Hepatocyte (in vitro differentiated cells): ENCODE results near the gene CD52. TPM values are rescaled to one million over a fixed set of nuclear protein-coding genes. Genes with fewer than 3 reads are reported as not detected.

Source experiments
- DNase-seq: peaks from one replicate; pipeline ENCODE4 v3.0.0-alpha.2; 2016; ENCODE audit warnings: low spot score
- H2AFZ ChIP-seq: fragments of 200-600 bp; sonication (generic); 2 replicates; pipeline ENCODE4 v1.6.0; 2016; ENCODE audit warnings: antibody characterized with exemption, mild to moderate bottlenecking
- H3K27ac ChIP-seq: fragments of 200-600 bp; sonication (generic); 2 replicates; pipeline ENCODE4 v1.5.1; 2016; ENCODE audit warnings: mild to moderate bottlenecking
- H3K27me3 ChIP-seq: fragments of 200-600 bp; sonication (generic); 2 replicates; pipeline ENCODE4 v1.6.1; 2016
- H3K36me3 ChIP-seq: fragments of 200-600 bp; sonication (generic); replicated peaks from 2 replicates; pipeline ENCODE4 v1.5.1; 2016; ENCODE audit warnings: low read depth; ENCODE audit not compliant: insufficient read depth
- H3K4me1 ChIP-seq: fragments of 200-600 bp; sonication (generic); 2 replicates; pipeline ENCODE4 v1.5.1; 2016; ENCODE audit warnings: mild to moderate bottlenecking, moderate library complexity; ENCODE audit not compliant: insufficient read depth
- H3K4me2 ChIP-seq: fragments of 200-600 bp; sonication (generic); 2 replicates; pipeline ENCODE4 v1.6.0; 2016
- H3K4me3 ChIP-seq: fragments of 200-600 bp; sonication (generic); 2 replicates; pipeline ENCODE4 v1.5.1; 2016; ENCODE audit warnings: mild to moderate bottlenecking
- H3K79me2 ChIP-seq: fragments of 200-600 bp; sonication (generic); 2 replicates; pipeline ENCODE4 v1.6.0; 2017; ENCODE audit warnings: mild to moderate bottlenecking
- H3K9me2 ChIP-seq: fragments of 200-600 bp; sonication (generic); replicated peaks from 2 replicates; pipeline ENCODE4 v1.6.0; 2017; ENCODE audit warnings: mild to moderate bottlenecking; ENCODE audit not compliant: insufficient read depth
- H3K9me3 ChIP-seq: fragments of 200-600 bp; sonication (generic); 2 replicates; pipeline ENCODE4 v1.5.1; 2016; ENCODE audit warnings: low read depth, mild to moderate bottlenecking
- H4K20me1 ChIP-seq: fragments of 200-600 bp; sonication (generic); 2 replicates; pipeline ENCODE4 v1.6.0; 2016; ENCODE audit warnings: mild to moderate bottlenecking; ENCODE audit not compliant: insufficient read depth, poor library complexity, severe bottlenecking
- CTCF ChIP-seq: fragments of 200-600 bp; sonication (generic); IDR thresholded peaks from 2 replicates; pipeline ENCODE4 v1.5.1; 2016; ENCODE audit warnings: antibody characterized with exemption, mild to moderate bottlenecking; ENCODE audit not compliant: poor library complexity
- EZH2 ChIP-seq: fragments of 200-600 bp; sonication (generic); IDR thresholded peaks from 2 replicates; pipeline ENCODE4 v1.6.1; 2016; ENCODE audit warnings: antibody characterized with exemption, mild to moderate bottlenecking, borderline replicate concordance
- EZH2phosphoT487 ChIP-seq: fragments of 200-600 bp; sonication (generic); IDR thresholded peaks from one replicate; pipeline ENCODE4 v1.6.1; 2018; ENCODE audit warnings: antibody characterized with exemption, mild to moderate bottlenecking, low read depth, moderate library complexity; ENCODE audit not compliant: unreplicated experiment, severe bottlenecking
- WGBS: methylation state at CpG from one replicate; pipeline ENCODE4 v1.1.6; 2016; ENCODE audit warnings: low lambda C conversion rate; ENCODE audit errors: missing lambda C conversion rate; 5-methylcytosine and 5-hydroxymethylcytosine counted together
- polyA plus RNA-seq: library from polyadenylated mRNA; unstranded; fragments of >200 nt; fragmentation: Nextera tagmentation; extraction: Ambion mirVana; gene quantifications from 2 replicates; pipeline ENCODE4 v1.2.1, GENCODE V29; 2016
- total RNA-seq: library from RNA; depleted of rRNA; stranded (reverse); fragments of >200 nt; gene quantifications from 2 replicates; pipeline ENCODE4 v1.2.3, GENCODE V29; 2014

The CD52 gene
- total and polyA plus RNA-seq, 2 experiments from 2014 or later: 3.9 to 8.1 TPM

GRCh38 chr1:26287811-26288210 is 29.9 kb upstream of the CD52 start:
- TF ChIP-seq CTCF (no peak), EZH2 (no peak), EZH2phosphoT487 (no peak)
- H4K20me1 ChIP-seq: no peaks in the 10 kb centered on the region
- no peak for DNase-seq
- H3K27ac ChIP-seq: no peak overlapping the region
- H3K36me3 ChIP-seq: no peaks in the 10 kb centered on the region
- H3K4me3 ChIP-seq: no peak overlapping the region
- peaks cover 8% of the 10 kb centered on the region for H3K4me1 ChIP-seq
- no peaks in the 10 kb centered on the region for H3K27me3 ChIP-seq
- no peaks in the 10 kb centered on the region for H3K9me3 ChIP-seq
- WGBS: 95% methylated on average over 5 of the region's 5 CpGs
- H3K79me2 ChIP-seq: no peaks in the 10 kb centered on the region
- no peak overlapping the region for H2AFZ ChIP-seq
- no peaks in the 10 kb centered on the region for H3K9me2 ChIP-seq
- no peak overlapping the region for H3K4me2 ChIP-seq

GRCh38 chr1:26288311-26288941 is 29.3 kb upstream of the CD52 start:
- Histone ChIP-seq H4K20me1 (no peaks in the 10 kb centered on the region), H3K4me2 (no peak overlapping the region), H3K27ac (no peak overlapping the region), H3K4me3 (no peak overlapping the region), H3K36me3 (no peaks in the 10 kb centered on the region), H3K4me1 (peaks cover 8% of the 10 kb centered on the region), H3K9me3 (no peaks in the 10 kb centered on the region), H3K79me2 (no peaks in the 10 kb centered on the region), H3K27me3 (no peaks in the 10 kb centered on the region), H2AFZ (no peak overlapping the region), H3K9me2 (no peaks in the 10 kb centered on the region)
- DNase-seq: no peak
- TF ChIP-seq CTCF (no peak), EZH2 (no peak), EZH2phosphoT487 (no peak)
- 86% methylated on average over 5 of the region's 5 CpGs for WGBS

DNA sequence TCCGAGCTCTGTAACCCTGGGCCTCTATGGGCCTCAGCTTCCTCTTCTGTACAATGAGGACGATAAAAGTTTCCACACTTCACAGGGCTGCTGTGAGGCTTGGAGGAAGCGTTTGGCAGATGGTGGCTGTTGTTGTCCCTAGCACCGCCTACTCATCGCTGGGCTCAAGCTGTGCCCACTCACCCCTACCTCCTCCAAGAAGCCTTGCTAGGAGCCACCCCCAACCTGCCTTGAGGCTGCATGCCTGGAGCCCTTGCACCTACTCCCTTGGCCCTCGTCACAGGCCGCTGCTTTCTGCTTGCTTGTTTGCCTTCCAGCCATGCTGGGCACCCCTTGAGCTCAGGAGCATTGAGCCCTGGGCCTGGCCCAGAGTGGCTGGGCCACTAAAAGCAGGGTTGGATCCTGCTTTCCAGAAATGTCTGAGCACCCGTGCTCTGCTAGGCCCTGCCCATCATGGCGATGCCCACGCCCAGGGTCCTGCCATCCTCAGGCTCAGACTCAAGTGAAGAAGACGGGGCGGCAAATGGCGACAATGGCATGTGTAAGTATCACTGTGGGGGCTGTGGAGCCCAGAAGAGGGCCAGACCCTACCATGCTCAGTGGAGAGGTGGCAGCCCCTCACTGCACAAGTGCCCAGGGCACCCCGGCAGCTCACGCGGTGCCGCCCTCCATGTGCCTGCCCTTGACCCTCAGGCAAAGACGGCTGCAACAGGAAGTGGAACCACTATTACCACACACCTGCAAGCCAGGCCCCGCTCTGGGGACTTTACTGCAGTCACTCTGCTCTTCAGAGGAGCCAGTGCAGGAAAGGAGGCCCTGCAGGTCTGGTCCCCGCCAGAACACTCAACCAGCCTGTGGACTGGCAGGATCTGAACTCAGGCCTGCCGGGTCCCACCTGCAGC is 28.3 kb upstream of the CD52 start:
- Histone ChIP-seq H3K79me2 (no peaks in the 10 kb centered on the region), H3K4me3 (no peak overlapping the region), H3K4me2 (no peak overlapping the region), H3K27me3 (no peaks in the 10 kb centered on the region), H4K20me1 (no peaks in the 10 kb centered on the region), H2AFZ (no peak overlapping the region), H3K9me2 (no peaks in the 10 kb centered on the region), H3K9me3 (no peaks in the 10 kb centered on the region), H3K4me1 (peaks cover 7% of the 10 kb centered on the region), H3K36me3 (no peaks in the 10 kb centered on the region), H3K27ac (no peak overlapping the region)
- TF ChIP-seq CTCF (no peak), EZH2phosphoT487 (no peak), EZH2 (no peak)
- DNase-seq: no peak
- 91% methylated on average over 21 of the region's 21 CpGs for WGBS
